Lower leg skin (tissue), 3 donors: Measurements from ENCODE around the gene UBAP1.

Source experiments
- CTCF ChIP-seq, 3 donors: fragments of 450-650 bp; IDR thresholded peaks; one replicate each; pipeline ENCODE4 v1.5.1; 2016; ENCODE audit warnings: antibody characterized with exemption in 3 of 3, mild to moderate bottlenecking in 3 of 3, moderate library complexity in 2 of 3
- POLR2A ChIP-seq, 2 donors: fragments of 450-650 bp; IDR thresholded peaks; one replicate each; pipeline ENCODE4 v1.6.1; 2016 to 2017; ENCODE audit warnings: antibody characterized with exemption in 2 of 2, mild to moderate bottlenecking in 1 of 2, moderate library complexity in 1 of 2

- TF ChIP-seq POLR2A (IDR thresholded peaks at IDR 0.05) (no peak), CTCF (IDR thresholded peaks at IDR 0.05) (no peak)
These were observed 84.1 kb downstream of the UBAP1 start for GRCh38 chr9:34262971-34263370.
